Gastrocnemius medialis (tissue), 4 donors: ENCODE results near the gene LRFN4. TPM values are rescaled to one million over a fixed set of nuclear protein-coding genes. Genes with fewer than 3 reads are reported as not detected.

Source experiments
- ATAC-seq, 2 donors: fragments of 150-250 bp; one replicate each; pipeline ENCODE4 v1.9.1; 2016
- DNase-seq, 2 donors: peaks; one replicate each; pipeline ENCODE4 v3.0.0-alpha.2; 2019
- H3K27ac ChIP-seq, 4 donors: fragments of 200-600 bp; sonication (generic); 1 replicate in 1 of 4; 2 replicates in 3 of 4; pipeline ENCODE4 v1.5.1; 2016 to 2018; ENCODE audit warnings: mild to moderate bottlenecking in 2 of 4, moderate library complexity in 1 of 4
- H3K27me3 ChIP-seq, 3 donors: fragments of 200-600 bp; sonication (generic) in 2 of 3; 1 replicate in 1 of 3; 2 replicates in 2 of 3; pipeline versions ENCODE4 v1.5.1 to v1.6.0; 2016 to 2019; ENCODE audit warnings: mild to moderate bottlenecking in 1 of 3, moderate library complexity in 1 of 3
- H3K36me3 ChIP-seq, 2 donors: fragments of 200-600 bp; sonication (generic) in 1 of 2; one replicate each; pipeline ENCODE4 v1.5.1; 2017 to 2018
- H3K4me1 ChIP-seq, 2 donors: fragments of 200-600 bp; sonication (generic) in 1 of 2; one replicate each; pipeline ENCODE4 v1.5.1; 2016 to 2017; ENCODE audit warnings: mild to moderate bottlenecking in 2 of 2
- H3K4me3 ChIP-seq, 4 donors: fragments of 200-600 bp; sonication (generic) in 3 of 4; 1 replicate in 1 of 4; 2 replicates in 3 of 4; pipeline ENCODE4 v1.5.1; 2016 to 2019; ENCODE audit warnings: mild to moderate bottlenecking in 2 of 4
- H3K9me3 ChIP-seq, 3 donors: fragments of 200-600 bp; sonication (generic) in 2 of 3; 1 replicate in 1 of 3; 2 replicates in 2 of 3; pipeline ENCODE4 v1.5.1; 2016 to 2019
- POLR2A ChIP-seq, 2 donors: fragments of 450-650 bp; IDR thresholded peaks; one replicate each; pipeline ENCODE4 v1.6.1; 2017; ENCODE audit warnings: antibody characterized with exemption in 2 of 2, mild to moderate bottlenecking in 2 of 2, moderate library complexity in 2 of 2
- in situ Hi-C, 4 donors: fragments of 200-750 bp; cut with MboI; loops; one replicate each; pipeline versions ENCODE4 v1.15.0 to v1.8.0; 2017; ENCODE audit warnings: low sequenced_read_pairs in 4 of 4
- intact Hi-C: fragments of 100-400 bp; cut with DNase I; formaldehyde crosslinking; loops from one replicate; pipeline ENCODE4 v1.15.1; 2023; ENCODE audit warnings: low total_unique reads
- total RNA-seq, 4 donors: library from RNA; depleted of rRNA; stranded (reverse); fragments of >200 nt; gene quantifications; one replicate each; pipeline versions ENCODE4 v1.1.0 to v1.2.3, GENCODE V29; 2016
- TF ChIP-seq, protein P1 (sequence below), 5 experiments: fragments of 450-650 bp in 3 of 5; fragments of 200-600 bp in 2 of 5; sonication (generic) in 2 of 5; IDR thresholded peaks in 4 of 5; conservative IDR thresholded peaks in 1 of 5; 1 replicate in 4 of 5; 2 replicates in 1 of 5; pipeline ENCODE4 v1.5.1; 2016 to 2019; ENCODE audit warnings: antibody characterized with exemption in 5 of 5, mild to moderate bottlenecking in 3 of 5, moderate library complexity in 3 of 5

LRFN4 gene
- total RNA-seq, 4 donors from 2014 or later, result 8.6 to 12.1 (median 10.1) TPM

DNA sequence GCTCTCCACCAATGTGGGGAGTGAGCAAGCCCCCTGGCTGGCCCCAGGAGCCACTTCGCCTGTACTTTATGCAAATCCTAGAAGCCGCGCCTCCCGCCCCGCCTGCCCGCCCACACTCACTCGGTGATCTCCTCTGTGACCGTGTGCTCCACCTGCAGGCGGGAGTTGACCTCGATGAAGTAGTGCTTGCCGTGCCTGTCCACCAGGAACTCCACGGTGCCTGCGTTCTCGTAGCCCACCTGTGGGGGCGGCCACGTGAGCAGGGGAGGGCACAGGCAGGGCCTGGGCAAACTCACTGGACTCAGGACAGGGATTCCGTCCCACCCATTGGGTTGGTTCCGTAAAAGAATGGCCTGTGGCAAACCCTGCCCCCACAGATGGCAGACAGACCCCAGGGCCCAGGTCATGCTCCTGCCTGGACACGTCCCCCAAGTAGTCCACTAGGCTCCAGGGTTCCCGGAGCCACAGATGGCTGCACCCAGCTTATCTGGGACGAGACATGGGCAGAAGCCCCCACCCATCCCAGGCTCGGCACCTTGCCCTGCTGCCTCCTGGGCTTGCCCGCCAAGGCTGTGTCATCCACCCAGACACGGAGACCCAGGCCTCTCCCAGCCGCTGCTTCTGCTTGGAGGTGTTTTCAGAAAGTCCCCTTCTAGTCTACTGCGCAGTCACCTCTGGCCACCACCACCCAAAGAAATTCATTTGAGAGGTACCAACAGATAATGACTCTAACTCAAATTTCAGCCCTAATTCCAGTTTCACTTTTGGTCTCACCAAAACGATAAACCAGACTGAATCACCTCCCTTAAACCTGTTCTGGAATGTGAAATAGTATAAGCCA lies 12.1 kb downstream of the LRFN4 start:
- intact Hi-C loops, result no loop called here
- Histone ChIP-seq H3K27me3 (no peaks in the 10 kb centered on the region), H3K36me3 (peaks cover 0 to 9% of the 10 kb centered on the region in 2 donors), H3K27ac (no peak overlapping the region), H3K4me1 (no peaks in the 10 kb centered on the region), H3K4me3 (no peak overlapping the region), H3K9me3 (no peaks in the 10 kb centered on the region)
- TF ChIP-seq, protein P1, sequence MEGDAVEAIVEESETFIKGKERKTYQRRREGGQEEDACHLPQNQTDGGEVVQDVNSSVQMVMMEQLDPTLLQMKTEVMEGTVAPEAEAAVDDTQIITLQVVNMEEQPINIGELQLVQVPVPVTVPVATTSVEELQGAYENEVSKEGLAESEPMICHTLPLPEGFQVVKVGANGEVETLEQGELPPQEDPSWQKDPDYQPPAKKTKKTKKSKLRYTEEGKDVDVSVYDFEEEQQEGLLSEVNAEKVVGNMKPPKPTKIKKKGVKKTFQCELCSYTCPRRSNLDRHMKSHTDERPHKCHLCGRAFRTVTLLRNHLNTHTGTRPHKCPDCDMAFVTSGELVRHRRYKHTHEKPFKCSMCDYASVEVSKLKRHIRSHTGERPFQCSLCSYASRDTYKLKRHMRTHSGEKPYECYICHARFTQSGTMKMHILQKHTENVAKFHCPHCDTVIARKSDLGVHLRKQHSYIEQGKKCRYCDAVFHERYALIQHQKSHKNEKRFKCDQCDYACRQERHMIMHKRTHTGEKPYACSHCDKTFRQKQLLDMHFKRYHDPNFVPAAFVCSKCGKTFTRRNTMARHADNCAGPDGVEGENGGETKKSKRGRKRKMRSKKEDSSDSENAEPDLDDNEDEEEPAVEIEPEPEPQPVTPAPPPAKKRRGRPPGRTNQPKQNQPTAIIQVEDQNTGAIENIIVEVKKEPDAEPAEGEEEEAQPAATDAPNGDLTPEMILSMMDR (IDR thresholded peaks at IDR 0.05 in 4 of 5, conservative IDR thresholded peaks at IDR 0.05 in 1 of 5), result no peak
- TF ChIP-seq POLR2A (IDR thresholded peaks at IDR 0.05), result no peak
- ATAC-seq (no peak), DNase-seq (no peak)
- in situ Hi-C loops, result no loop called here

DNA sequence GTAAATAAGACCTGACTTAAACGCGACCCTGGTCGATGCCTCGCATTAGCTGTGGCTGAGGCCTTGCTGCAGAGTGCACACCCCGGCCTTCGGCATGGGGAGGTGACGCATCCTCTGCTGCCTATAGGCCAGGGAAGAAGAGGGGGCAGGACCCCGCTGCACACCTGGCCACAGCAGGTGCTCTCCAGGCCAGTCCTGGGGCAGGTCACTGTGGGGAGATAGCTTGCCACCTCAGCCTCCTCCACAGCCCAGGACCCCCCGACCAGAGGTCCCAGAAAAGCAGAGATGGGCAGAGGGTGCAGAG lies 12.7 kb downstream of the LRFN4 start:
- in situ Hi-C loops, result no loop called here
- no peak for DNase-seq
- no peak for ATAC-seq

DNA sequence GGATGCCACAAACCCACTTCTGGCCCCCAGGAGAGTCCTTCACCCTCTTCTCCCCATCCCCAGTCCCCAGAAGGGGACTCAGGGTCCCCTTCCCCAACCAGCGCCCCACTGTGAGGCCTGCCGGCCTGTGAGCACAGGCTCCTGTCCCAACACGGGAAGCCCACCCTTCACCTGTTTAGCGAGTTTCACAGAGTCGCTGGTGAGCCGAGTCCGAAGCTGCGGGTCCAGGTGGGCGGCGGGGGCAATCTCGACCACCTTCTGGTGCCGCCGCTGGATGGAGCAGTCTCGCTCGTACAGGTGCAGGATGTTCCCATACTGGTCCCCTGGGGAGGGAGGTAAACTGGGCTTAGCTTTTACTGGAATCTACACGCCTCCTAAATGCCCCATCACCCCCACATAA lies 13.3 kb downstream of the LRFN4 start:
- intact Hi-C loops (no loop called here), in situ Hi-C loops (no loop called here)
- Histone ChIP-seq H3K9me3 (no peaks in the 10 kb centered on the region), H3K36me3 (peaks cover 0 to 9% of the 10 kb centered on the region in 2 donors), H3K4me1 (no peaks in the 10 kb centered on the region), H3K4me3 (no peak overlapping the region), H3K27me3 (no peaks in the 10 kb centered on the region), H3K27ac (no peak overlapping the region)
- DNase-seq (no peak), ATAC-seq (no peak)
- TF ChIP-seq, protein P1 (IDR thresholded peaks at IDR 0.05 in 4 of 5, conservative IDR thresholded peaks at IDR 0.05 in 1 of 5), result no peak
- no peak for TF ChIP-seq POLR2A (IDR thresholded peaks at IDR 0.05)

More for the DNA sequence above, 12.7 kb downstream of the LRFN4 start:
- Histone ChIP-seq H3K9me3 (no peaks in the 10 kb centered on the region), H3K27me3 (no peaks in the 10 kb centered on the region), H3K4me3 (no peak overlapping the region), H3K36me3 (peaks cover 0 to 9% of the 10 kb centered on the region in 2 donors), H3K27ac (no peak overlapping the region), H3K4me1 (no peaks in the 10 kb centered on the region)
- TF ChIP-seq, protein P1 (IDR thresholded peaks at IDR 0.05 in 4 of 5, conservative IDR thresholded peaks at IDR 0.05 in 1 of 5), result no peak
- TF ChIP-seq POLR2A (IDR thresholded peaks at IDR 0.05), result no peak
- intact Hi-C loops, result no loop called here

DNA sequence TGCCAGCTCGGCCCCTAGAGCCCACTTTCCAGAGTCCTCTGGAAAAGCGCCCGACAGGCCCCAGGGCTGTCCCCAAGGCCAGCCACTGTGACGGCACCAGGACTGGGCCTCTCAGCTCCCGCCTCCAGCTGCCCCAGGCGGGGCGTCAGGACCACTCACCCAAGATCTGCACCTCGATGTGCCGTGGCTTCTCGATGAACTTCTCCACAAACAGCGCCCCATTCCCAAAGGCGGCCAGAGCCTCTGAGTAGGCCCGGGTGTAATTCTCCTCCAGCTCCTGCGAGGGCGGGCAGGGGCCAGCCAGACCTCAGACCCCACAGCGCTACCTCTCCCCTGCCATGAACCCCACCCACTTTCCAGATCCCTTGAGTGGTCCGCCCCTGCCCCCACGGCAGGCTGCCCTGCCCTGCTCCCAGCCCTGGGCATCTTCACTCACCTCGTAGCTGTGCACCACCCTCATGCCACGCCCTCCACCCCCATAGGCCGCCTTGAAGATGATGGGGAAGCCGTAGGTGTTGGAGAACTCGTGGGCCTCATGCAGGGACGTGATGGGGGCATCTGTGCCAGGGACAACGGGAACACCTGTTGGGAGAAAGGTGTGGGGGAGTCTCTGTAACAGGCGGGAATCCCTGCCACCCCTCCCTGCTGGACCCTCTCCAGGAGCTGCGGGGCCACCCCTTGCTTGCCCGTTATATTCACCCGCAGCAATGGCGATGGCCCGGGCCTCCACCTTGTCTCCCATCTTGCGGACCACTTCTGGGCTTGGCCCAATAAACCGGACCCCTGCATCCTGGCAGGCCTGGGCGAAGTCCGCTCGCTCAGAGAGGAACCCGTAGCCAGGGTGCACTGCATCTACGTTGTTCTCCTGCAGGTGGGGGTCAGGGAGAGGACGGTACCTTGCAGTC lies 14.0 kb downstream of the LRFN4 start:
- H3K36me3 ChIP-seq, result peaks cover 0 to 9% of the 10 kb centered on the region in 2 donors
- no peaks in the 10 kb centered on the region for H3K9me3 ChIP-seq

More for the DNA sequence above, 14.0 kb downstream of the LRFN4 start:
- ATAC-seq (no peak), DNase-seq (no peak)
- intact Hi-C loops, result no loop called here
- TF ChIP-seq POLR2A (IDR thresholded peaks at IDR 0.05), result no peak
- TF ChIP-seq, protein P1 (IDR thresholded peaks at IDR 0.05 in 4 of 5, conservative IDR thresholded peaks at IDR 0.05 in 1 of 5), result no peak
- no peak overlapping the region for H3K4me3 ChIP-seq
- no peak overlapping the region for H3K27ac ChIP-seq
- no peaks in the 10 kb centered on the region for H3K4me1 ChIP-seq
- in situ Hi-C loops, result no loop called here
- H3K27me3 ChIP-seq, result no peaks in the 10 kb centered on the region
